ENCODE data around the gene BID.

GRCh38 chr22:17795661-17796548 is 21.6 kb upstream of the BID start:
- TF ChIP-seq ASH2L (IDR thresholded peaks at IDR 0.05; ENCODE audit: borderline replicate concordance, low read depth) = no peak
- TF ChIP-seq, protein P1, sequence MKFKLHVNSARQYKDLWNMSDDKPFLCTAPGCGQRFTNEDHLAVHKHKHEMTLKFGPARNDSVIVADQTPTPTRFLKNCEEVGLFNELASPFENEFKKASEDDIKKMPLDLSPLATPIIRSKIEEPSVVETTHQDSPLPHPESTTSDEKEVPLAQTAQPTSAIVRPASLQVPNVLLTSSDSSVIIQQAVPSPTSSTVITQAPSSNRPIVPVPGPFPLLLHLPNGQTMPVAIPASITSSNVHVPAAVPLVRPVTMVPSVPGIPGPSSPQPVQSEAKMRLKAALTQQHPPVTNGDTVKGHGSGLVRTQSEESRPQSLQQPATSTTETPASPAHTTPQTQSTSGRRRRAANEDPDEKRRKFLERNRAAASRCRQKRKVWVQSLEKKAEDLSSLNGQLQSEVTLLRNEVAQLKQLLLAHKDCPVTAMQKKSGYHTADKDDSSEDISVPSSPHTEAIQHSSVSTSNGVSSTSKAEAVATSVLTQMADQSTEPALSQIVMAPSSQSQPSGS (IDR thresholded peaks at IDR 0.05; ENCODE audit: low read length) = 0 out of 2 replicates have a peak, but pooled peaks have one; percentile 43
- TF ChIP-seq, protein P2, sequence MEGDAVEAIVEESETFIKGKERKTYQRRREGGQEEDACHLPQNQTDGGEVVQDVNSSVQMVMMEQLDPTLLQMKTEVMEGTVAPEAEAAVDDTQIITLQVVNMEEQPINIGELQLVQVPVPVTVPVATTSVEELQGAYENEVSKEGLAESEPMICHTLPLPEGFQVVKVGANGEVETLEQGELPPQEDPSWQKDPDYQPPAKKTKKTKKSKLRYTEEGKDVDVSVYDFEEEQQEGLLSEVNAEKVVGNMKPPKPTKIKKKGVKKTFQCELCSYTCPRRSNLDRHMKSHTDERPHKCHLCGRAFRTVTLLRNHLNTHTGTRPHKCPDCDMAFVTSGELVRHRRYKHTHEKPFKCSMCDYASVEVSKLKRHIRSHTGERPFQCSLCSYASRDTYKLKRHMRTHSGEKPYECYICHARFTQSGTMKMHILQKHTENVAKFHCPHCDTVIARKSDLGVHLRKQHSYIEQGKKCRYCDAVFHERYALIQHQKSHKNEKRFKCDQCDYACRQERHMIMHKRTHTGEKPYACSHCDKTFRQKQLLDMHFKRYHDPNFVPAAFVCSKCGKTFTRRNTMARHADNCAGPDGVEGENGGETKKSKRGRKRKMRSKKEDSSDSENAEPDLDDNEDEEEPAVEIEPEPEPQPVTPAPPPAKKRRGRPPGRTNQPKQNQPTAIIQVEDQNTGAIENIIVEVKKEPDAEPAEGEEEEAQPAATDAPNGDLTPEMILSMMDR (IDR thresholded peaks at IDR 0.05 in 2 of 3, conservative IDR thresholded peaks at IDR 0.05 in 1 of 3; ENCODE audit: control insufficient read depth in 2 of 3, extremely low read depth in 1 of 3, insufficient read depth in 1 of 3, low read depth in 3 of 3, low read length in 3 of 3) = peak in 2 of 3 experiments; percentile 22 to 48; a peak in 3 of 6 replicates

Data from GM12878 (cell line).